ENCODE data around the gene MRPL36.
"Not testable (repeated sequence)": the region's sequence is repeated elsewhere in the genome, so short reads cannot be mapped to it uniquely, and the experiment has no call there.

The MRPL36 gene

DNA sequence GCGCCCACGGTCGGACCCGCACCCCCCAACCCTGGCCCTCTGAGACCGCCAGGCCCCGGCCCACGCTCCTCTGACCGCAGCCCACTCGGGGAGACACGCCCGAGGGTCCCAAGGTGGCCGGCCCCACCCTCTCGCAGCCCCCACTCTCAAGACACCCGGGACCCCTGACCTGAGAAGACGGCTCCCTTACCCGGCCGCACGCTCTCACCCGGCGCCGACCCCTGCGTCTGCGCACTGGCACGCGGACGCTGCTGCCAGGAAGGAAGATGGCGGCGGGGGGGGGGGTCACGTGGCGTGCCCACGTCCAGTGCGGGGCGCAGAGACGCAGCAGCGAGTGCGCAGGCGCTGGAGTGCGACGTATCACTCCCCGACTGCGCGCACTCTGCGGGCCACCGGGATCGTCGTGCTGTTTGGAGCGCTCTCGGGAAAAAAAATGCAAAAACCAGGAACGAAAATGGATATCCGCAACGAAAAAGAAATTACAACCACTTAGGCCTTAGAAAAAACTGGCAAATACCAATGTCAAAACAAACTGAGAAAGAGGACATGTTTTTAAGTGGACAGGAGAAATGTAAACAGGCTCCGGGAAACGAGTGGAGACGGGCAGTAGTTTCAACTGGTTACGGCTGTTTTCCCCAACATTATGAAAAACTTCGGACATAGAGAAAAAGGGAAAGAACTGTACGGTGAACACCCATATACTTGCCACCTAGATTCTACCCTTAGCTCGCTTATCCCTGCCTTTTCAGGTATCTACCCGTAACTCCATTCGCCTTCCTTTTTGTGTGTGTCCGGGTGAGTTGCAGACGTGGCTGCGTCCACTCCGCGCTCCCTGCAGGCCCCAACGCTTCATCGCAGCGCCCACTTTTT, at the start of gene MRPL36:
Gene MRPL36 (minus strand): TSS at position 236 of the 870 bp plus-strand sequence. CDS start 902 bp downstream, outside the sequence.
- no peak for DNase-seq (ENCODE audit: low read depth)

DNA sequence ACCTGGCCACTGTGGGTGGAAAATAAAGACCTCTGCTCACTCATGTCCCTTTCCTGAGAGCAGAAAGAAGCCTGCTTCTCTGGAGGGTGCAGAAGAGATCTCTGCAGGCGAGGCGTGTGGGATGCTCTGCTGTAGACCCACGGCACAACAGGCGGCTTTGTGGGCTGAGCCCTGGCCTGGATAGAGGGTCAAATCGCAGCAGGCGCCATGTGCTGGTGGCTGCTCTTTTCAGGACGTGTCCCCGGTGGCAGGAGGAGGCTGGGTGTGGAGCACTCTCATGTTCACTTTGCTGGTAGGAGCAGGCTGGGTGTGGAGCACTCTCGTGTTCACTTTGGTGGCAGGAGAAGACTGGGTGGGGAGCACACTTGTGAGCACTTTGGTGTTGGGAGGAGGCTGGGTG, 48.0 kb upstream of the MRPL36 start:
- no peak for DNase-seq (ENCODE audit: low read depth)

DNA sequence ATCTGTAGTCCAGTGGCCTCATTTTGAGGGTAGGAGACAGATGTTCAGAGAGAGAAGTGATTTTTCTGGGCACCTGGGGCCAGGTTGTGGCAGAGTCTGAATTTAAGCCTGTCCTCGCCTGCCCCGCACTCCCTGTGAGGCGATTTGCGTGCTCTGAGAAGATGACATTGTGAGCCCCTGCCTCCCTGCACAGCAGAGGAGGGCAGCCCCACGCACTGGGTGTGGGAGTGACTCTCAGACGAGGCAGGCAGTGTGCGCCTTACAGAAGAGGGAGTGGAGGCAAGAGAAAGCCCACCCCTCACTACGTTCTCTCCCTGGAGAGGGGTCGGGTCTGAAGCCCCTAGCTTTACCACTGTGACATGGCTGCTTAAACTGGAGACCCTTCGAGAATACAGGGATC, 47.4 kb upstream of the MRPL36 start:
- DNase-seq (ENCODE audit: low read depth): no peak

DNA sequence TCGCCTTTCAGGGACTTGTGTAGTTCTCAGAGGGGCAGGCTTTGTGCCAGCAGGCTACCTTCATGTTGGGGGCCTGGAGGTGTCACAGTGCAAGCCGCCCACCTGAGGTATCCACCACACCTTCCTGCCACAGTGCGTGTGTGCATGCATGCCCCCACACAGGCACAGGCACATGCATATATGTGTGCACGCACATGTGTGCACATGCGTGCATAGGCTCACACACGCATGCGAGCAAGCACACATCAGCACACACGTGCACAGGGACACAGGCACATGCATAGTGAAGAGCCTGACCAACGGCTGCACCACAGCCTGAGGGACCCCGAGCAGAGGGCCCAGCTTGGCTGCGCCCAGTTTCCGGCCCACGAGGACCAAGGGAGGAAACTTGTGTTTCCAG, 46.9 kb upstream of the MRPL36 start:
- DNase-seq (ENCODE audit: low read depth): no peak

DNA sequence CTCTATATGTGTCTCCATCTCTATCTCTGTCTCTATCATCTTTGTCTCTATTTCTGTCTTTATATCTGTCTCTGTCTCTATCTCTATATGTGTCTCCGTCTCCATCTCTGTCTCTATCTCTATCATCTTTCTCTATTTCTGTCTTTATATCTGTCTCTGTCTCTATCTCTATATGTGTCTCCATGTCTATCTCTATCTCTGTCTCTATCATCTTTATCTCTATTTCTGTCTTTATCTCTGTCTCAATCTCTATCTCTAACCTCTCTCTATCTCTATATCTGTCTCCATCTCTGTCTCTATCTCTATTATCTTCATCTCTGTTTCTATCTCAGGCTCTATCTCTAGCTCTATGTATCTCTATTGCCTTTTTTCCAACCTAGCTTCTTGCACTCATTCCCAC, 46.1 kb upstream of the MRPL36 start:
- no peak for DNase-seq (ENCODE audit: low read depth)

DNA sequence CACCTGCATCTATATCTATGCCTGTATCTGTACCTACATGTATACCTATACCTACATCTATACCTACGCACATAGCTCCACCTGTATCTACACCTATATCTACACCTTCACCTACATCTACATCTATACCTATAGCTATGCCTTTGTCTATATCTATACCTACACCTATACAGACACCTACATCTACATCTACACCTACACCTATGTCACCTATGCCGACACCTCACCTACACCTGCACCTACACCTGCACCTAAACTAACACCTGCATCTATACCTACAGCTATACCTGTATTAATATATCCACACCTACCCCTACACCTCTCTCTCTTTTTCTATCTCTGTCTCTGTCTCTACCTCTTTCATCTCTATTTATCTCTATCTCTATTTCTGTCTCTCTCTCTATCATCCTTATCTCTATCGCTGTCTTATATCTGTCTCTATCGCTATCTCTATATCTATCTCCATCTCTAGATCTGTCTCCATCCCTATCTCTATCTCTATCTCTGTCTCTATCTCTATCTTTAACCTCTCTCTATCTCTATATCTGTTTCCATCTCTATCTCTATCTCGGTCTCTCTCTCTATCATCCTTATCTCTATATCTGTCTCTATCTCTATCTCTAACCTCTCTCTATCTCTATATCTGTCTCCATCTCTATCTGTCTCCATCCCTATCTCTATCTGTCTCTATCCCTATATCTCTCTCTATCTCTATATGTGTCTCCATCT, 45.2 kb upstream of the MRPL36 start:
- DNase-seq (ENCODE audit: low read depth): no peak

DNA sequence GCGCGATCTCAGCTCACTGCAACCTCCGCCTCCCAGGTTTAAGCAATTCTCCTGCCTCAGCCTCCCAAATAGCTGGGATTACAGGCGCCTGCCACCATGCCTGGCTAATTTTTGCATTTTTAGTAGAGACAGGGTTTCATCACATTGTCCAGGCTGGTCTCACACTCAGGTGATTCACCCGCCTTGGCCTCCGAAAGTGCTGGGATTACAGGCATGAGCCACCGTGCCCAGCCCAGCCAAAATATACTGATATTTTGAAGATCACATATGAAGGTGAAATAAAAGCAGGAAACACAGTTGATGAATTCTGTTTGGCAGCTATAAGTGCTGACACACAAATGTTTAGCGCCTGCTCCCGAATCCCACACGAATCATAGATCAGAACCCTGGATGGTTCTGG, 44.1 kb upstream of the MRPL36 start:
- not testable (repeated sequence) for DNase-seq (ENCODE audit: low read depth)

DNA sequence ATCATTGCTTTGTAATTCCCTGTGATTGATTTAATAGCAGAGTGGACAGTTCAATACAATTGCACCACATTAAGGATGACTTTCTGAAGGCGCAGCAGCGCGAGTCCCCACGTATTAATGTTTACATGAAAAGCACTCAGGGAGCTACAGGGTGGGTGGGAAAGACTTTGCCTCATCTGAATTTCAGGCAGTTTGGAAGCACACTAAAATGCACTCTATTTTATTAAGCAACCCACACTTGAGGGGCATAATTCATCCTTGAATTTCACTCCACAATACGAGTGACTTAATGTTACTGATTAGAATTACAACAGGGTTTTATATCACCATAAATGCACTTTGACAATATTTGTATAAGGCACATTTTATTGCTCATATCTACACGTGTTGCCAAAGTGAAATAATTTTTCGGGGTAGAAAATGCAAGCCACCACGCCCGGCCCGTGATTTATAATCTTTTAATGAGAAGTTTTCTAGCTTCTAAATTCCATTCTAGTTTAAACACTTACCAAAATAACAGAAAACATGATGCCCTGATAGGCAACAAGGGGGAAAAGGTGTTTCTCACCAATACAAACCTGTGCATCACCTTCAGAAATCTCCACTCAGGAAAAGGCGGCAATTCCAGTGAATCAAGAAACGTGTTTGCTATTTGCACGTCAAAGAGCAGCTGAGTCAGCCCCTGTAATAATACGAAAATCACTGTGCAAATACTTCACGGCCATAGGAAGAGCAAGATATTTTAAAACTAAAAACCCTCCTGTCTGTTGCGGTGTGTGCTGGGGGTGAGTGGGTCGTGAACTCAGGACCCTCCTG, 42.6 kb upstream of the MRPL36 start:
- no peak for DNase-seq (ENCODE audit: low read depth)

DNA sequence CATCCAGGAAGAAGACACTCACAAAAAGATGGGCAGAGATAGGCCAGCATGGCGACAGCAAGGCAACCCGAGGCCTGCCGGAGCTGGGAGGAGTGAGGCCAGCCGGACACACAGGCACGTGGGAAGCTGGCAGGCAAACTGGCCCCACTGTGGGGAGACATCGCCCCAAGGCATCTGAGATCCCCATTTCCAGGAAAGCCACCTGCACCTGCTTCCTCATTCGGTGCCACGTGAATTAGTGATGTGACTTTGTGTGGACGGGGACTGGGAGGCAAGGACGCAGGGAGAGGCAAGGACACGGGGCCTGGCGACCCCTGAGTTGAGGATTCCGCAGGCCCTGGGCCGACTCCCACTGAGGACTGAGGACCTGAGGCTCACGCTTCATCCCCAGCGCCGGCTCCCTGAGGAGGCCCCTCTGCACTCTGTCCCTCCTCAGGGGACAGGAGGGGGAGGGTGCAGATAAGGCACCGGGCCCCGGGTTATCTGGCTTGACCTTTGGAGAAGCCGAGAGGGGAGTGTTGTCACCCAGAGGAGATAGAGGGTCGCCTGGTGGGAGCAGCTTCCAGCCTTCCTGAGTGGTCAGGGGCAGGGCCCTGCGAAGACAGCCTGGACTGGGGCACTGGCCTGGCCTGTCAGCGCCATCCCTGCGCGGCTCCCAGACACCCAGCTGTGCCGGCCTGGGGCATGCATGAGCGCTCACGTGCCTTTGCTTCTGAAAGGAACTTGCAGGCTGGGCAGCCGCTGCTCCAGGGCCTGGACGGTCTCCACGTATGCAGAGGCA, 41.3 kb upstream of the MRPL36 start:
- no peak for DNase-seq (ENCODE audit: low read depth)

DNA sequence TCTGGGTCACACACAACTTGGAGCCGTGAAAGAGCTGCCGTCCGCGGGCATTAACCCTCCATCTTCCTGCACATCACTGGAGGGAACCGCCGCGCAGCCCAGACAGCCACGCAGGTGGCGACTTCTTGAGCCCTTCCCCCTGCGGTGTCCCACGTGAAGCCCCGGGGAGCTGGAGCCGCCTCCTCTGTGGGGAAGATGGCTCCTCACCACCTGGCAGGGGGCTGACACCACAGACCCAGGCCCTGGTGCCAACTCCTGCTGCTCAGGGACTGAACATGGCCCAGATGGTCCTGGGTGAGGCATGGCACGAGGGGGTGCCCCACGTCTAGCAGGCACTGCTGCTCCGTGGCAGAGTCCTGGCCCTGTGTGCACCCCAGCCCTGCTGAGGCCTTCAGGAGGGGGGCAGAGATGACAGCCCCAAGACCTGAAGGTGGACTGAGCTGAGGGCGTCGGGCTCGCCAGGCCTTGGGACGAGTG, 40.5 kb upstream of the MRPL36 start:
- DNase-seq (ENCODE audit: low read depth): no peak

DNA sequence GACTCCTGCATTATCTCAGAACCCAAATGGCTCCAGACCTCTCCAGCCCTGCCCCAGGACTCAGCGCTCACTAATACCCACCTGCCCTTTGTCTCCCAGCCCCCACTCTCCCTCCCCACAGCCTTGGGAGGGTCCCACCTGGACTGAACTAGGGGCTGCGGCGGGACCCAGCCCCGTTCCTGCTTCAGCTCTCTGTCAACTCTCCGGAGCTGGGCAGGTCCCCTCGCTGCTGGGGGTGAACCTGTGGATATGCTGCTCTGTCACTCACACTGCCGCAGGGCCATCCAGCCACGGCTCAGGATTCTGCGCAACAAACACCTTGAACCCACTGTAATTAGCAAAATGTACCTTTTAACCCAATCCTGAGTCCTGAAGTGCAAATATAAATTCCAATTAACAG, 38.4 kb upstream of the MRPL36 start:
- DNase-seq (ENCODE audit: low read depth): no peak

DNA sequence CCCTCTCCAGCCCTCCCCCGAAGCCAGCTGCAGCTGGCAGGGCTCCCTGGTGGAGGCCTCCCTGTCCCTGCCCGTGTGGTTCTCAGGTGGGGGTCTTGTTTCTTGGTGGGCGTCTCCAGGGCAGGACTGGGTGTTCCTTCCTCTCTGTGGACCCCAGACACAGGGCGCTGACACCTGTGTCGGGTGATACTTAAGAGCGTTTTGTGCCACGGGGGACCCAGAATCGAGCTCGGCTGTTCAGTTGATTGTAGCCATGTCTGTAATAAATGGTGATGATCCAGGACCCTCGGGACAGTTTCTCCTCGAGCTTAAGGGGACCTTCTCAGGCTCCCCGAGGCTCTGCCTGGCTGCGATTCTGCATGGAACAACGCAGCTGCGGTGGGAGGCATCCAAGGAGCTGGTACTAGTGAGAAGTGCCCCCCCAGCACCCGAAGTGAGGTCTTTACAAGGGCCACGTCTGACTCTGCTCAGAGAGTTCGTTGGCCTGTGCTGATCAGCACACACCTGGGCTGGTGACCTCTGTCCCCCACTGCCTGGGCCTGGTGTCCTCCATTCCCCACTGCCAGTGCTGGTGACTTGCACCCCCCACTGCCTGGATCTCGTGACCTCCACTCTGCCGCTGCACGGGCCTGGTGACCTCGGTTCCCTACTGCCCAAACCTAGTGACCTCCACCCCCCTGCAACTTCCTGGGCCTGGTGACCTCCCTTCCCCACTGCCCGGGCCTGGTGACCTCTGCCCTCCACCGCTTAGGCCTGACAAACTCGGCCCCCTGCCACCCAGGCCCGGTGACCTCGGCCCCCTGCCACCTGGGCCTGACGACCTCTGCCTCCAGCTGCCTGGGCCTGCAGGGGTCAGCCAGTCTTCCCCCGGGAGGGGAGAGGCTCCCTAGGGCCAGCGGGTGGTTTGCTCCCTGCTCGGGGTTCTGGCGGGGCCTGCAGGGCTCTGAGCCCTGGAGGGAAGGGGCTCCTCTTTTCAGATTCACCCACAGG, 37.5 kb upstream of the MRPL36 start:
- DNase-seq (ENCODE audit: low read depth): no peak

DNA sequence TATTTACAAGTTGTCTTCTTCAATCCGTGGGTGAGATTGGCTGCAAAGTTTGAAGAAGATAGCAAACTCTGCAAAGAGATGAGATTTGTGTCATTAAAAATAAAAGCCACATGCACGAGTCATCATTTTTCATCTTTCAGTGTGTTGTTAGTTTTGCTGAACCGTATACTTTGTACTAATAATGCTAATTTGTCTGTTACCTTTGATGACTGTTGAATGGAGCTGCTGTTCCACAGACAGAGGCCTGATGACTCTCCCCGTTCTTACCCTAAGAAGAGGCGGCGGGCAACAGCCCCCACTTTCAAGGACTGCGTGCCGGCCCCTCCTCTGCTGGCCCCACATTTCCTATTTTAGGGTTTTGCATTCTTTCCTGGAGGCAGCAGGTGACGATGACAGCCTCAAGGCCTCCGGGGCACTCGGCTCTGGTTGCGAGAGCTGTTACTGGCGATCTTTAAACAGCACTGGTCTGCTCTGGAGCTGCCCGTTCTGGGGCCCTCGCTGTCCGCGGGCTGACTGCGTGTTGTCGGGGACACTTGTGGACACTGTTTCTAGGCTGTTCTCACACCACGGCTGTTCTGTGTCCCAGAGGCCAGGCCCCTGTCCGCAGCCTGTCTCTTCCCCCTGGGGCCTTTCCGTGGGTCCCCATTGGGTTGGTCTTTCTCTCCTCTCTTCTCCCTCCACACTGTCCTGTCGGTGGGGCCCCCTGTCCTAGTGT, 36.7 kb upstream of the MRPL36 start:
- DNase-seq (ENCODE audit: low read depth): no peak

DNA sequence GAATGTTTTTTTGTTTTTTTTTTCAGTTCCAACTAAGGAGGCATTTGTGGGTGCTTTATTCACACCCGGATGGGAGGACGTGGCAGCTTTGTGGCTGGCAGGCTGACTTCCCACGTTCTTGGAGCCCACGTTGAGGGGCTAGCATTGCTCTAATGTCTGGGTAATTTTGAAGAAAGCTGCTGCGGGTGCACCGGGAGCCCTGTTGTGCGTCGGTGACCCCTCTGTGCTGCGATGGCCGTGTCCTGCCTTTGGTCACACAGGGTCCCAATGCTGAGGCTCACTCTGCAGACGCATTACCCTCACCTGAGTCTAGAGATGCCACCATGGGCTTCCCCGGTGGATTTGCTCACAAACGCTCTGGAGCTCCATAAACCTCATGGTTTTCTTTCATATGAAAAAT, 35.8 kb upstream of the MRPL36 start:
- no peak for DNase-seq (ENCODE audit: low read depth)

DNA sequence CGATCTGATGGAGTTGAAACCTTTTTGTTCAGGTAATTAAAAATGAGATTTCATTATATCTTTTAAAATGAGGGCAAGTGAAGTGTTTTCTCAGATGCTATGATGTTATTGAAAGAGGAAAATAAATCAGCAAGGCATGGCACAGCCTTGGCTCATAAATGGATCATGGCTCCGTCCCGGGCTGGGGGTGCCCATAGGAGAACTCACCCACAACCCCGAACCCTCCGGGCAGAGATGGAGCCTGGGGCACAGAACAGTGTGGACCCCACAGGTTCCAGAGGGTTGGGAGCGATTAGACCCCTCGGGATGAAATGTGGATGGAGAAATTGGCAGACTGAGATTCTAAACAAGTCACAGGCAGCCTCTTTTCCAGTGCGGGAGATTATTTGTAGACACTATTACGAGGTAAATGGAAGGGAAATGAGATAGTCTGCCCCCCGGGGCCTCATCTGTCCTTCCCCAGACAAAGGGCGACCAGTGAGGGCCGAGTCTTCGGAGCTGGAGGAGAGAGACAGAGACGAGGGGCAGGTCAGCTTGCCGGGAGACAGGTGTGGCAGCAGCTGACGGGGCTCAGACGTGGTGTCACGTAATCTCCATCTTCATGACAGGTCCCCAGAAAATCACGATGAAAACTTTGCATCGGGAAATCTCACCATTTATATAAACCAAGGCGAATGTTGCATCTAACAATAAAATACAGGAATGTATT, 35.2 kb upstream of the MRPL36 start:
- DNase-seq (ENCODE audit: low read depth): no peak

DNA sequence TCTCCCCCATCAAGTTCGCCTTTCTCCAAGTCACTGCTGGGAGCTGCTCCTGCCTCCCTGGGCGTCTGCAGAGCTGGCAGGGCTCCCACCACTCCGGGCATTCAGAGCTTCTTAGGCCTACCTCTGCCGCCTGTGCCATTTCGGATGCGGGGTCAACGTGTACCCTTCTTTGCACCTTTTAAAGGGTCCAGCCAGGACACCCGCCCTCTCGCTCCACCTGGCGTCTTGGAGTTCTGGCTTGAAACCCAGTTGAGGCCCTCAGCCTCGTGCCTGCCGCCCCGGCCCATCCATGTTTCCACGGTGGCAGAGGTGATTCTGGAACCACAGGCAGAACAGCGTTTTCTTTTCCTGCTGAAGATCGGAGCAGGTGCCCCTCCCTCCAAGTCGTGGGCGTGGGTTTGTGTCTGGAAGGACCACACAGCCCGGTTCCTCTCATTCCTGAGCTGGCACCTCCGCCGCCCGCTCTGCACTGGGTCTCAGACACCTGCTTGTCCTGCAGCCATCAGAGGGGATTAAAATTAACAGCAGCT, 34.5 kb upstream of the MRPL36 start:
- no peak for DNase-seq (ENCODE audit: low read depth)

DNA sequence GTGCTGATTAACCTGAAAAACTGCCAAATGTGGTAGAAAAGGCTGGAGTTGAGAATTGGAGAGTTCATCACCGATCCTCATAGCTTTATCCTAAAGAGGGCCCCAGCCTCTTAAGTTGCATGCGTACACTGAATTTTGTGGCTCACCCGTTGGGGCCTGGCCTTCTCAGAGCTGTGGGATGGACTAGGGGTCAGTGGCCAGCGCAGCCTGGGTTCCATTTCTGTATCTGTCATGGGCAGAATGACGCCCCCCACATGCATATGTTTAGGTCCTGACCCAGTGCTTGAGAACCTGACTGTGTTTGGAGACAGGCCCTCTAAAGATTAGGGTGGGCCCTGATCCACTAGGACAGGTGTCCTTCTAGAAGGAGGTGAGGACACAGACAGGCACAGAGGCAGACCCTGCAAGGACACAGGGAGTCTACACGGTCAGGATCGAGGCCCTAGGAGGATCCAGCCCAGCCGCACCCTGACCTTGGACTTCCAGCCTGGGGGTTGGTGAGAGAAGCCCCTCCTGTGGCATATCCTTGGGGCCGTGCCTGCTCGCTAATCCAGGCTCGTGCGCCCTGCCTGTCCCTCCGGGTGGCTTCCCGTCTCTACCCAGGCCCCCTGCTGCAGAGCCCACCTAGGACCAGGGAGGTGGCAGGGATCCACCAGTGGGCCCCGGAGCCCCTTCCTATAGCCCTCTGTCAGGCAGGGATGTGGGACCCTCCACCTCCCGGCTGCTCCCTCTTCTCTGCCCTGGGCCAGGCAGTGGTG, 33.8 kb upstream of the MRPL36 start:
- DNase-seq (ENCODE audit: low read depth): no peak

Measured in HS-5 (cell line).